PC-3 (cell line): ENCODE results near the gene MKI67. TPM values are rescaled to one million over a fixed set of nuclear protein-coding genes. Genes with fewer than 3 reads are reported as not detected.

Experiments used
- ATAC-seq: fragments of 200-7000 bp; cut with Tn5 transposase; 2 replicates; pipeline ENCODE4 v1.9.1; 2020; ENCODE audit warnings: mild to moderate bottlenecking, moderate library complexity
- Bru-seq: library from RNA; stranded (reverse); fragments of 400-500 nt; gene quantifications from one replicate; lab custom pipeline; 2021; lab: Mats Ljungman, UMichigan
- BruChase-seq, 2 experiments: library from RNA; stranded (reverse); fragments of 400-500 nt; gene quantifications; one replicate each; lab custom pipeline; 2021; lab: Mats Ljungman, UMichigan
- BruUV-seq: library from RNA; stranded (reverse); fragments of 400-500 nt; replicated peaks from 2 replicates; lab custom pipeline; 2021; lab: Mats Ljungman, UMichigan
- CTCF ChIA-PET: fragments of 300-600 bp; sonication (Branson Sonifier 250); formaldehyde crosslinking; loops from one replicate; lab custom pipeline; 2022; ENCODE audit warnings: antibody characterized with exemption; lab: Charles Lee
- POLR2A ChIA-PET: fragments of 300-600 bp; sonication (Branson Sonifier 250); formaldehyde crosslinking; loops from one replicate; lab custom pipeline; 2022; ENCODE audit warnings: antibody characterized with exemption; ENCODE audit not compliant: unreplicated experiment; lab: Charles Lee
- DNase-seq: peaks from one replicate; pipeline ENCODE4 v3.0.0-alpha.2; 2015
- H2AFZ ChIP-seq: fragments of 300-600 bp; sonication (generic); 2 replicates; pipeline ENCODE4 v1.6.0; 2016; ENCODE audit warnings: antibody characterized with exemption, low read length
- H3F3A ChIP-seq: fragments of 300-600 bp; sonication (generic); one replicate; pipeline ENCODE4 v1.6.0; 2017; ENCODE audit warnings: antibody characterized with exemption, low read length, control low read depth, mild to moderate bottlenecking; ENCODE audit not compliant: unreplicated experiment
- H3K27ac ChIP-seq: fragments of 300-600 bp; sonication (generic); 2 replicates; pipeline ENCODE4 v1.5.1; 2016; ENCODE audit warnings: mild to moderate bottlenecking, low read length
- H3K27me3 ChIP-seq: fragments of 300-600 bp; sonication (generic); 2 replicates; pipeline ENCODE4 v1.6.1; 2016; ENCODE audit warnings: low read length, mixed read lengths
- H3K36me3 ChIP-seq: fragments of 300-600 bp; sonication (generic); 2 replicates; pipeline ENCODE4 v1.6.1; 2016; ENCODE audit warnings: low read depth, mixed run types, low read length, mixed read lengths
- H3K4me1 ChIP-seq: fragments of 300-600 bp; sonication (generic); 2 replicates; pipeline ENCODE4 v1.5.1; 2016; ENCODE audit warnings: low read length; ENCODE audit not compliant: insufficient read depth
- H3K4me2 ChIP-seq: fragments of 300-600 bp; sonication (generic); 2 replicates; pipeline ENCODE4 v1.6.0; 2016; ENCODE audit warnings: low read length
- H3K4me3 ChIP-seq: fragments of 300-600 bp; sonication (generic); 2 replicates; pipeline ENCODE4 v1.5.1; 2016; ENCODE audit warnings: mild to moderate bottlenecking, low read length, mixed read lengths
- H3K79me2 ChIP-seq: fragments of 300-600 bp; sonication (generic); 2 replicates; pipeline ENCODE4 v1.6.1; 2017; ENCODE audit warnings: low read length, mixed read lengths
- H3K9ac ChIP-seq: fragments of 300-600 bp; sonication (generic); 2 replicates; pipeline ENCODE4 v1.6.0; 2016; ENCODE audit warnings: mild to moderate bottlenecking, low read length
- H3K9me2 ChIP-seq: fragments of 300-600 bp; sonication (generic); replicated peaks from 2 replicates; pipeline ENCODE4 v1.6.1; 2016; ENCODE audit warnings: mixed run types, low read length, mixed read lengths
- H3K9me3 ChIP-seq: fragments of 300-600 bp; sonication (generic); 2 replicates; pipeline ENCODE4 v1.6.1; 2016; ENCODE audit warnings: low read length, mixed read lengths
- H4K20me1 ChIP-seq: fragments of 300-600 bp; sonication (generic); 2 replicates; pipeline ENCODE4 v1.6.1; 2016; ENCODE audit warnings: low read length, mixed read lengths
- CTCF ChIP-seq: fragments of 300-600 bp; sonication (generic); conservative IDR thresholded peaks from 2 replicates; pipeline ENCODE4 v1.5.1; 2017; ENCODE audit warnings: antibody characterized with exemption, low read depth, mild to moderate bottlenecking, low read length
- EZH2 ChIP-seq: fragments of 300-600 bp; sonication (generic); IDR thresholded peaks from one replicate; pipeline ENCODE4 v1.6.1; 2017; ENCODE audit warnings: antibody characterized with exemption, mild to moderate bottlenecking, low read length; ENCODE audit not compliant: unreplicated experiment
- EZH2phosphoT487 ChIP-seq: fragments of 300-600 bp; sonication (generic); IDR thresholded peaks from 2 replicates; pipeline ENCODE4 v1.6.1; 2018; ENCODE audit warnings: mild to moderate bottlenecking, antibody characterized with exemption, low read length, borderline replicate concordance
- intact Hi-C: fragments of 100-400 bp; cut with micrococcal nuclease; formaldehyde crosslinking; loops from 2 replicates; pipeline ENCODE4 v1.9.0; 2023
- long read RNA-seq: library from polyadenylated mRNA; unstranded; transcript quantifications from one replicate; pipeline ENCODE4 v2.0.0, GENCODE V29; 2021; ENCODE audit not compliant: unreplicated experiment
- total RNA-seq: library from RNA; depleted of rRNA; stranded (reverse); fragments of >200 nt; gene quantifications from 2 replicates; pipeline ENCODE4 v1.2.3, GENCODE V29; 2014; rRNA removed

The MKI67 gene
- total RNA-seq (66.0 and 84.9 TPM in 2 replicates), Bru-seq, nascent RNA (percentile 92 among the genes with signal in this experiment), BruChase-seq, experiment 1, labeled RNA remaining after a 6-hour chase (percentile 90 among the genes with signal in this experiment), BruChase-seq, experiment 2, labeled RNA remaining after a 2-hour chase (percentile 53 among the genes with signal in this experiment)
- long read RNA-seq, partial matches to known transcripts, result 17 of 23 reads
- long read RNA-seq, other reads (novel, unspliced or antisense), result 6 of 23 reads

- intact Hi-C loops, result no loop called here
- ChIA-PET CTCF (no interaction called here), POLR2A (interaction anchor here (0.6 kb wide), 1 partner anchor 119 kb away, joined by 4 read pairs; no protein-coding TSS in a partner anchor)
- peaks cover 28% of the 10 kb centered on the region for H3K36me3 ChIP-seq
- no TSS peak for BruUV-seq
- peak within 1 kb of the TSS; percentile 77 for H3K4me3 ChIP-seq
- H4K20me1 ChIP-seq, result peaks cover 31% of the 10 kb centered on the region; the same call in 1 of the 2 replicates
- H3F3A ChIP-seq, result no peaks in the 10 kb centered on the region
- peak within 1 kb of the TSS; percentile 40 for H3K27ac ChIP-seq
- peaks cover 26% of the 10 kb centered on the region for H3K4me1 ChIP-seq
- peaks cover 47% of the 10 kb centered on the region for H3K79me2 ChIP-seq
- peak; percentile 93 for DNase-seq
- H3K27me3 ChIP-seq, result no peaks in the 10 kb centered on the region
- no peaks in the 10 kb centered on the region for H3K9me2 ChIP-seq
- H3K4me2 ChIP-seq, result peak within 1 kb of the TSS; percentile 98
- no peak for TF ChIP-seq EZH2phosphoT487
- TF ChIP-seq CTCF, result no peak
- ATAC-seq, result peak; percentile 80
- H3K9ac ChIP-seq, result peak within 1 kb of the TSS; percentile 97
- H3K9me3 ChIP-seq, result no peaks in the 10 kb centered on the region
- H2AFZ ChIP-seq, result peak within 1 kb of the TSS; percentile 98
Observed at GRCh38 chr10:128125944-128126764, at the start of gene MKI67. Gene MKI67, minus strand, starts transcription at chr10:128126423. Its CDS starts 756 bp downstream, at chr10:128125667.

GRCh38 chr10:128174581-128175559 lies 48.6 kb upstream of the MKI67 start:
- H3K4me1 ChIP-seq, result no peaks in the 10 kb centered on the region
- no peaks in the 10 kb centered on the region for H4K20me1 ChIP-seq
- ATAC-seq, result no peak
- H3K36me3 ChIP-seq, result no peaks in the 10 kb centered on the region
- no peak for DNase-seq
- intact Hi-C loops, result no loop called here
- H3K9me2 ChIP-seq, result no peaks in the 10 kb centered on the region
- H3K4me3 ChIP-seq, result no peak overlapping the region
- no peak overlapping the region for H3K9ac ChIP-seq
- BruUV-seq, result no TSS peak
- H3K27ac ChIP-seq, result no peak overlapping the region
- no peak overlapping the region for H3K4me2 ChIP-seq
- no peak for TF ChIP-seq CTCF
- TF ChIP-seq EZH2, result no peak
- no peak for TF ChIP-seq EZH2phosphoT487
- no peaks in the 10 kb centered on the region for H3K27me3 ChIP-seq
- ChIA-PET CTCF (no interaction called here), POLR2A (interaction anchor here (0.7 kb wide), 1 partner anchor 126 kb away, joined by 6 read pairs; no protein-coding TSS in a partner anchor)
- no peaks in the 10 kb centered on the region for H3F3A ChIP-seq
- H3K79me2 ChIP-seq, result no peaks in the 10 kb centered on the region
- H3K9me3 ChIP-seq, result no peaks in the 10 kb centered on the region
- no peak overlapping the region for H2AFZ ChIP-seq
